Upper lobe of left lung (tissue), 6 donors: ENCODE data around the gene CBLIF. TPM values are rescaled to one million over a fixed set of nuclear protein-coding genes. Genes with fewer than 3 reads are reported as not detected.
"Not testable (repeated sequence)": the region's sequence is repeated elsewhere in the genome, so short reads cannot be mapped to it uniquely, and the experiment has no call there.

Source experiments
- ATAC-seq, 2 donors: fragments of 200-7000 bp; cut with Tn5 transposase; one replicate each; pipeline ENCODE4 v1.9.1; 2022; ENCODE audit warnings: mild to moderate bottlenecking in 2 of 2, moderate library complexity in 2 of 2; ENCODE audit not compliant: low FRiP score in 2 of 2
- DNase-seq, 2 donors: peaks; one replicate each; pipeline ENCODE4 v3.0.0-alpha.2; 2019 to 2020
- H3K27ac ChIP-seq, 4 donors: fragments of 200-600 bp; sonication (generic); one replicate each; pipeline ENCODE4 v1.5.1; 2016 to 2019
- H3K27me3 ChIP-seq, 4 donors: fragments of 200-600 bp; sonication (generic); one replicate each; pipeline ENCODE4 v1.5.1; 2017 to 2019
- H3K36me3 ChIP-seq, 4 donors: fragments of 200-600 bp; sonication (generic); one replicate each; pipeline ENCODE4 v1.5.1; 2016 to 2019
- H3K4me1 ChIP-seq, 4 donors: fragments of 200-600 bp; sonication (generic); one replicate each; pipeline ENCODE4 v1.5.1; 2018 to 2019
- H3K4me3 ChIP-seq, 4 donors: fragments of 200-600 bp; sonication (generic); one replicate each; pipeline ENCODE4 v1.5.1; 2017 to 2019; ENCODE audit warnings: mild to moderate bottlenecking in 2 of 4, moderate library complexity in 1 of 4
- H3K9me3 ChIP-seq, 4 donors: fragments of 200-600 bp; sonication (generic); one replicate each; pipeline ENCODE4 v1.5.1; 2018 to 2019
- EP300 ChIP-seq, 4 donors: sonication (generic); formaldehyde crosslinking; IDR thresholded peaks; one replicate each; pipeline ENCODE4 v1.5.1; 2017; ENCODE audit warnings: antibody characterized with exemption in 4 of 4, control low read depth in 2 of 4
- POLR2A ChIP-seq, 4 donors: fragments of 450-650 bp; IDR thresholded peaks; one replicate each; pipeline ENCODE4 v1.5.1; 2016 to 2017; ENCODE audit warnings: antibody characterized with exemption in 4 of 4, mild to moderate bottlenecking in 2 of 4
- POLR2AphosphoS5 ChIP-seq, 2 donors: sonication (generic); formaldehyde crosslinking; IDR thresholded peaks; one replicate each; pipeline ENCODE4 v1.5.1; 2017; ENCODE audit warnings: antibody characterized with exemption in 2 of 2
- WGBS, 2 donors: methylation state at CpG; one replicate each; pipeline ENCODE4 v1.1.5; 2017 to 2018; 5-methylcytosine and 5-hydroxymethylcytosine counted together
- total RNA-seq, 6 donors: library from RNA; depleted of rRNA in 4 of 6; stranded (reverse); fragments of >200 nt in 4 of 6; gene quantifications; one replicate each; pipeline versions ENCODE4 v1.1.0 to v1.2.1, GENCODE V29; 2016 to 2021
- TF ChIP-seq, protein P1 (sequence below), 6 experiments: fragments of 450-650 bp in 4 of 6; fragments of 200-600 bp in 2 of 6; sonication (generic) in 2 of 6; IDR thresholded peaks; one replicate each; pipeline ENCODE4 v1.5.1; 2016 to 2019; ENCODE audit warnings: antibody characterized with exemption in 6 of 6
- donor health status: DM: no; HTN: no; CAD: no; lungs with moderate emphysema.
- donor health status: DM: no; HTN: yes; CAD: no; lungs with severe emphysema.

The CBLIF gene
- not detected for total RNA-seq

- WGBS, 2 donors, result 48 to 58% methylated on average over 4 of the region's 4 CpGs
- no peak within 1 kb of the TSS for H3K4me3 ChIP-seq
- no peak for ATAC-seq
Measured at GRCh38 chr11:59845399-59845798, at the start of gene CBLIF. TSS of gene CBLIF (minus strand) at chr11:59845499. CDS start at chr11:59845453, 46 bp downstream.

DNA sequence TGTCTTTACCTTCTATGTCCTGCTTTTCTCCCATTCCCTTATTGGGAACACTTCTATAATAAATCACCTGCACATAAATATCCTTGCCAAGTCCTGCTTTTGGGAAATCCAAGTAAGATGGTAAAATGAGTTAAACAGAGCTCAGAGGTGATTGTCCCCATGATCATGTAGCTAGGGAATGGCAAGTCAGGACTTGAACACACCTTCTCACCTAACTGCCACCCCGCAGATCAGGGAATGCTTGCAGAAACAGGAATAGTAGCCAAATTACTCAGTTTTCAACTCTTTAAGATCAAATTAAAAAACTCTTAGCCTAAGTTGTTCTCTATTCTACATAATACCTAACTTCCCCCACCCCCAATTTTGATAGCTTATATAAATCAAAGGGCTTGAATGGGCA lies 49.3 kb upstream of the CBLIF start:
- no peaks in the 10 kb centered on the region for H3K4me1 ChIP-seq
- DNase-seq (no peak), ATAC-seq (no peak)
- H3K9me3 ChIP-seq, result peaks cover 2 to 10% (median 7%) of the 10 kb centered on the region in 4 donors
- TF ChIP-seq, protein P1, sequence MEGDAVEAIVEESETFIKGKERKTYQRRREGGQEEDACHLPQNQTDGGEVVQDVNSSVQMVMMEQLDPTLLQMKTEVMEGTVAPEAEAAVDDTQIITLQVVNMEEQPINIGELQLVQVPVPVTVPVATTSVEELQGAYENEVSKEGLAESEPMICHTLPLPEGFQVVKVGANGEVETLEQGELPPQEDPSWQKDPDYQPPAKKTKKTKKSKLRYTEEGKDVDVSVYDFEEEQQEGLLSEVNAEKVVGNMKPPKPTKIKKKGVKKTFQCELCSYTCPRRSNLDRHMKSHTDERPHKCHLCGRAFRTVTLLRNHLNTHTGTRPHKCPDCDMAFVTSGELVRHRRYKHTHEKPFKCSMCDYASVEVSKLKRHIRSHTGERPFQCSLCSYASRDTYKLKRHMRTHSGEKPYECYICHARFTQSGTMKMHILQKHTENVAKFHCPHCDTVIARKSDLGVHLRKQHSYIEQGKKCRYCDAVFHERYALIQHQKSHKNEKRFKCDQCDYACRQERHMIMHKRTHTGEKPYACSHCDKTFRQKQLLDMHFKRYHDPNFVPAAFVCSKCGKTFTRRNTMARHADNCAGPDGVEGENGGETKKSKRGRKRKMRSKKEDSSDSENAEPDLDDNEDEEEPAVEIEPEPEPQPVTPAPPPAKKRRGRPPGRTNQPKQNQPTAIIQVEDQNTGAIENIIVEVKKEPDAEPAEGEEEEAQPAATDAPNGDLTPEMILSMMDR (IDR thresholded peaks at IDR 0.05), result no peak
- no peak for TF ChIP-seq EP300 (IDR thresholded peaks at IDR 0.05)
- no peak for TF ChIP-seq POLR2AphosphoS5 (IDR thresholded peaks at IDR 0.05)
- no peak for TF ChIP-seq POLR2A (IDR thresholded peaks at IDR 0.05)
- WGBS, 2 donors, result 81 to 91% methylated on average over 1 of the region's 1 CpG
- H3K36me3 ChIP-seq, result no peaks in the 10 kb centered on the region
- no peaks in the 10 kb centered on the region for H3K27me3 ChIP-seq
- H3K27ac ChIP-seq, result no peak overlapping the region
- no peak overlapping the region for H3K4me3 ChIP-seq

More at GRCh38 chr11:59845399-59845798, at the start of gene CBLIF:
- no peaks in the 10 kb centered on the region for H3K9me3 ChIP-seq
- H3K27ac ChIP-seq, result no peak within 1 kb of the TSS
- H3K27me3 ChIP-seq, result no peaks in the 10 kb centered on the region
- H3K4me1 ChIP-seq, result no peaks in the 10 kb centered on the region
- TF ChIP-seq EP300 (IDR thresholded peaks at IDR 0.05), result no peak
- DNase-seq, result no peak
- H3K36me3 ChIP-seq, result no peaks in the 10 kb centered on the region

- Histone ChIP-seq H3K36me3 (no peaks in the 10 kb centered on the region), H3K4me3 (no peak overlapping the region), H3K27me3 (no peaks in the 10 kb centered on the region), H3K4me1 (no peaks in the 10 kb centered on the region), H3K9me3 (peaks cover 3 to 31% (median 11%) of the 10 kb centered on the region in 4 donors), H3K27ac (no peak overlapping the region)
- WGBS, 2 donors, result 26 to 57% methylated on average over 4 of the region's 4 CpGs
- DNase-seq (no peak), ATAC-seq (no peak)
- TF ChIP-seq, protein P1 (IDR thresholded peaks at IDR 0.05), result no peak
- TF ChIP-seq EP300 (IDR thresholded peaks at IDR 0.05), result no peak
- TF ChIP-seq POLR2A (IDR thresholded peaks at IDR 0.05), result no peak
- TF ChIP-seq POLR2AphosphoS5 (IDR thresholded peaks at IDR 0.05), result no peak
Measured at GRCh38 chr11:59891781-59892181, 46.5 kb upstream of the CBLIF start.

GRCh38 chr11:59887156-59887555 lies 41.9 kb upstream of the CBLIF start:
- ATAC-seq, DNase-seq, H3K4me1 ChIP-seq, H3K4me3 ChIP-seq, H3K27ac ChIP-seq, H3K27me3 ChIP-seq, H3K36me3 ChIP-seq: not testable (repeated sequence)
- H3K9me3 ChIP-seq, result peaks cover 3 to 32% (median 11%) of the 10 kb centered on the region in 4 donors

GRCh38 chr11:59883597-59883996 lies 38.3 kb upstream of the CBLIF start:
- no peak for TF ChIP-seq POLR2AphosphoS5 (IDR thresholded peaks at IDR 0.05)
- TF ChIP-seq EP300 (IDR thresholded peaks at IDR 0.05), result no peak
- TF ChIP-seq POLR2A (IDR thresholded peaks at IDR 0.05), result no peak
- H3K9me3 ChIP-seq, result peaks cover 0 to 16% (median 2%) of the 10 kb centered on the region in 4 donors
- no peaks in the 10 kb centered on the region for H3K27me3 ChIP-seq
- ATAC-seq, result no peak
- H3K4me1 ChIP-seq, result no peaks in the 10 kb centered on the region
- no peak overlapping the region for H3K4me3 ChIP-seq
- 97 to 100% methylated on average over 1 of the region's 1 CpG for WGBS, 2 donors
- DNase-seq, result no peak
- H3K27ac ChIP-seq, result no peak overlapping the region
- H3K36me3 ChIP-seq, result no peaks in the 10 kb centered on the region

- ATAC-seq, result no peak
- H3K9me3 ChIP-seq, result no peaks in the 10 kb centered on the region
- H3K4me1 ChIP-seq, result no peaks in the 10 kb centered on the region
- H3K4me3 ChIP-seq, result no peak overlapping the region
- WGBS, 2 donors, result 63 to 67% methylated on average over 1 of the region's 1 CpG
- TF ChIP-seq POLR2AphosphoS5 (IDR thresholded peaks at IDR 0.05) (no peak), POLR2A (IDR thresholded peaks at IDR 0.05) (no peak), EP300 (IDR thresholded peaks at IDR 0.05) (no peak)
- TF ChIP-seq, protein P1 (IDR thresholded peaks at IDR 0.05), result no peak
- H3K27ac ChIP-seq, result no peak overlapping the region
- no peak for DNase-seq
- no peaks in the 10 kb centered on the region for H3K36me3 ChIP-seq
- H3K27me3 ChIP-seq, result no peaks in the 10 kb centered on the region
Measured at GRCh38 chr11:59879567-59879966, 34.3 kb upstream of the CBLIF start.
